Body of pancreas (tissue), 4 donors: ENCODE results near the gene KRTAP4-11.

Experiments used
- POLR2A ChIP-seq, 3 donors: fragments of 450-650 bp; IDR thresholded peaks; one replicate each; pipeline ENCODE4 v1.6.1; 2016; ENCODE audit warnings: antibody characterized with exemption in 3 of 3, mild to moderate bottlenecking in 2 of 3
- TF ChIP-seq, protein P1 (sequence below), 7 experiments: fragments of 450-650 bp in 4 of 7; fragments of 200-600 bp in 3 of 7; sonication (generic) in 3 of 7; IDR thresholded peaks; one replicate each; pipeline ENCODE4 v1.5.1; 2016 to 2019; ENCODE audit warnings: antibody characterized with exemption in 7 of 7

DNA sequence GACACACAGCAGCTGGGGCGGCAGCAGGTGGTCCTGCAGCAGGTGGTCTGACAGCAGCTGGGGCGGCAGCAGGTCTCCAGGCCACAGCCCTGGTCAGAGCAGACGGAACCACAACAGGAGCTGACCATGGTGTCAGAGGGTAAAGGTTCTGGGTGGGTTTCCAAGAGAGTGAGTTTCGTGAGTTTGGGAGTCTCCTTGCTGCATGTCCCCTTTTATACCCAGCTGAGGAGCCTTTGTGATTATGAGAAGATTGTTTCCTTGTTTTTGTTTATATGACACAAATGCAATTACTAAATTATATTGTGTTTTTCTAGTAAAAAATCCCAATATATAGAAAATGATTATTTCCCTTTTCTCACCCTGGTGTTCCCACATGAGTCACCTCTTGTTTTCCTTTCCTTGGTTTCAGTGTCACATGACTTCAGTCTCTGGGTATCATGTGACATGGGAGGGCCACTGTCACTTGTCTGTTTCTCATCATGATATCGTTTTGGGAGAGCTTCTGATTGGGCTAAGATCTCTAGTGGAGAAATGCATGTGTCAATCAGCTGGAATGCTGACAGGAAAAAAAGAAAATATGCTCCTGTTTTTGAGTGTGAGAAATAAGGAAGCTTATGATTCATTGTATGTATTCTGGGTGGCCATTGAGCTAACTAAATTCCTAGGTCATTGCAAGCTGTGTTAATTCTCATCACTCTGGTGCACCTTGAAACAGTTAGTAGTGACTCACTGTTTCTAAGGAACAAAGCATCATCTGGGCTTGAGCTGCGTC is 22.4 kb upstream of the KRTAP4-11 start, which contains the start of gene KRTAP4-6:
- TF ChIP-seq, protein P1, sequence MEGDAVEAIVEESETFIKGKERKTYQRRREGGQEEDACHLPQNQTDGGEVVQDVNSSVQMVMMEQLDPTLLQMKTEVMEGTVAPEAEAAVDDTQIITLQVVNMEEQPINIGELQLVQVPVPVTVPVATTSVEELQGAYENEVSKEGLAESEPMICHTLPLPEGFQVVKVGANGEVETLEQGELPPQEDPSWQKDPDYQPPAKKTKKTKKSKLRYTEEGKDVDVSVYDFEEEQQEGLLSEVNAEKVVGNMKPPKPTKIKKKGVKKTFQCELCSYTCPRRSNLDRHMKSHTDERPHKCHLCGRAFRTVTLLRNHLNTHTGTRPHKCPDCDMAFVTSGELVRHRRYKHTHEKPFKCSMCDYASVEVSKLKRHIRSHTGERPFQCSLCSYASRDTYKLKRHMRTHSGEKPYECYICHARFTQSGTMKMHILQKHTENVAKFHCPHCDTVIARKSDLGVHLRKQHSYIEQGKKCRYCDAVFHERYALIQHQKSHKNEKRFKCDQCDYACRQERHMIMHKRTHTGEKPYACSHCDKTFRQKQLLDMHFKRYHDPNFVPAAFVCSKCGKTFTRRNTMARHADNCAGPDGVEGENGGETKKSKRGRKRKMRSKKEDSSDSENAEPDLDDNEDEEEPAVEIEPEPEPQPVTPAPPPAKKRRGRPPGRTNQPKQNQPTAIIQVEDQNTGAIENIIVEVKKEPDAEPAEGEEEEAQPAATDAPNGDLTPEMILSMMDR (IDR thresholded peaks at IDR 0.05) = no peak
- no peak for TF ChIP-seq POLR2A (IDR thresholded peaks at IDR 0.05)
